GM08714 (cell line): Measurements from ENCODE around the gene HEXA.
"Not testable (repeated sequence)": the region's sequence is repeated elsewhere in the genome, so short reads cannot be mapped to it uniquely, and the experiment has no call there.

Experiments
- H3K4me3 ChIP-seq: fragments of 200-500 bp; sonication (Bioruptor generic); 2 replicates; pipeline ENCODE4 v1.5.1; 2014; ENCODE audit warnings: mild to moderate bottlenecking, low read length, inconsistent platforms
- ZNF274 ChIP-seq: IDR thresholded peaks from 2 replicates; pipeline ENCODE4 v1.6.1; 2012; ENCODE audit warnings: mild to moderate bottlenecking, low read depth, low read length

Gene HEXA

DNA sequence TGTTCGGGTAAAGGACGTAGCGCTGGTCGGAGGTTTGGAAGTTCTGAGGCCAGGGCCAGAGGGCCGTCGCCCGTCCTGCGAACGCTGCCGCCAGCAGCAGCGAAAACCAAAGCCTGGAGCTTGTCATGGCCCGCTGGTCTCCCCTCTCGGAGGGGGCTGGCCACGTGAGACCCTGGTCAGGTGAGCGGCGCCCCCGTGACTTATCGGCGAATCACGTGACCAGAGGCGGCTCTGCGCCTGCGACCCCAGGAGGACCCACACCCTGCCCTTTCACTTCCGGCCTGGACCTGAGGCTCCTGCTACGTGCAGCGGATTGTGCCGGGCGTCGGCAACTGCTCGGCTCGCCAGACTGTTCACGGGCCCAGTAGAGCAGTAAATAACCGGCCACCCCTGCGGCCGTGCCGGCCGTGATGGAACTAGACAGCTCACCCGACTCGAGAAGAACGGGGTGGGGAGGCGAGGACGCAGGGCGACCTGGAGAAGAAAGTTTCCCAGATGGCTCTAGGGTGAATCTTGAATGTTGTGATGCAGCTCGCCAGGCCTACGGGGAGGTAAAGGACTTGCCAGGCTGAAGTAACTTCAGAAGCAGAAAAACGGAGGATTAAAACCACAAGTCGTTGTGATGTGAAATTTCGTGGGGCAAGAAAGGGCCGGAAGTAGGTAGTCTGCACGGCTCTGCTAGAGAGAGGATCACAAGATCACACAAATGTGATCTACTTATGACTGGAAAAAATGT is at the start of gene HEXA:
Gene HEXA (minus strand): TSS at position 169 of the 736 bp plus-strand sequence. CDS start 42 bp downstream, at position 127.
- H3K4me3 ChIP-seq = peak within 1 kb of the TSS; percentile 97
- TF ChIP-seq ZNF274 = no peak

DNA sequence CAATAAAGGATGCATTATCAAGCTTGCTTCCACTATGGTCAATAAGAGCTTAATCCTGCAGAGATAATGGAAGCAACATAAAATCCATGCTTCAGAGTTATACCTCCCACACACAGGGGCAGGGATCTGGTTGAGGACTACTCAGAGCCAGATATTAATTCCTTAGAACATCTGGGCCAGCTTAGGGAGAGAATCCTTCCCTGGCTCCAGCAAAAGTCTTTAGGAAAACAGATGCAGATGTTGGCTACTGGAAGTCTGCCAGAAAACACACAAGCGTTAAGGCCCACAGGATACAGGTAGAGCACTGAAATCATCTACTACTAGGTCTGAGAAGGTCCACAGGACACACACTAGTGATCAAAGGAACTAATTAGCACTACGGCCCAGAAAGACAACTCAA is 47.4 kb upstream of the HEXA start:
- TF ChIP-seq ZNF274 = no peak
- H3K4me3 ChIP-seq = no peak overlapping the region

GRCh38 chr15:72421484-72421883 is 45.7 kb upstream of the HEXA start:
- H3K4me3 ChIP-seq = no peak overlapping the region
- no peak for TF ChIP-seq ZNF274

GRCh38 chr15:72420576-72420975 is 44.8 kb upstream of the HEXA start:
- no peak for TF ChIP-seq ZNF274
- H3K4me3 ChIP-seq = no peak overlapping the region

DNA sequence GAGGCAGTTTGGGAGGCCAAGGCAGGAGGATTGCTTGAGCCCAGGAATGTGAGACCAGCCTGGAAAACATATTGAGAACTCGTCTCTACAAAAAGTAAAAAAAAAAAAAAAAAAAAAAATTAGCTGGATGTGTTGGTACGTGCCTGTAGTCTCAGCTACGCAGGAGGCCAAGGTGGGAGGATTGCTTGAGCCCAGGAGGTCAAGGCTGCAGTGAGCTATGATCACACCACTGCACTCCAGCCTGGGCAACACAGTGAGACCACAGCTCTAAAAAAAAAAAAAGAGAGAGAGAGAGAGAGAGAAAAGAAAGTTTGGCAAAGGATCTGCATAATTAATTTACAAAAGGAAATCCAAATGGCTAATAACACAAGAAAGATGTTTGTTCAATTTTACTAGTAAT is 44.0 kb upstream of the HEXA start:
- not testable (repeated sequence) for H3K4me3 ChIP-seq

- H3K4me3 ChIP-seq = no peak overlapping the region
- TF ChIP-seq ZNF274 = no peak
These were observed 39.5 kb upstream of the HEXA start for GRCh38 chr15:72415304-72415703.

- not testable (repeated sequence) for H3K4me3 ChIP-seq
These were observed 37.5 kb upstream of the HEXA start for GRCh38 chr15:72413337-72413736.

- no peak for TF ChIP-seq ZNF274
- H3K4me3 ChIP-seq = no peak overlapping the region
These were observed 35.7 kb upstream of the HEXA start for GRCh38 chr15:72411544-72411943.

DNA sequence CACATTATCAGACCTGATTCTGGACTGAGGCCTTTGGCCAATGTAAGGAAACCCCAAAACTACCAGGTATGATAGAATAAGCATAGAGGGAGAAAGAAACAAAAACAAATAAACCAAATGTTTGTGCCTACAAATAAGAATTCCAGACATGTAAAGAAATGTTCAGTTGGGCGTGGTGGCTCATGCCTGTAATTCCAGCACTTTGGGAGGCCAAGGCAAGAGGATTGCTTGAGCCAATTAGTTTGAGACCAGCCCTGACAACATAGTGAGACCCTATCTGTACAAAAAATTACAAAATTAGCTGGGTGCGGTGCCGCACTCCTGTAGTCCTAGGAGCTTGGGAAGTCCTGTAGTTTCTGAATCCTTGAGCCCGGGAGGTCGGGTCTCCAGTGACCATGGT is 35.3 kb upstream of the HEXA start:
- H3K4me3 ChIP-seq = no peak overlapping the region
- TF ChIP-seq ZNF274 = no peak

GRCh38 chr15:72406936-72407335 is 31.1 kb upstream of the HEXA start:
- no peak overlapping the region for H3K4me3 ChIP-seq
- TF ChIP-seq ZNF274 = no peak

DNA sequence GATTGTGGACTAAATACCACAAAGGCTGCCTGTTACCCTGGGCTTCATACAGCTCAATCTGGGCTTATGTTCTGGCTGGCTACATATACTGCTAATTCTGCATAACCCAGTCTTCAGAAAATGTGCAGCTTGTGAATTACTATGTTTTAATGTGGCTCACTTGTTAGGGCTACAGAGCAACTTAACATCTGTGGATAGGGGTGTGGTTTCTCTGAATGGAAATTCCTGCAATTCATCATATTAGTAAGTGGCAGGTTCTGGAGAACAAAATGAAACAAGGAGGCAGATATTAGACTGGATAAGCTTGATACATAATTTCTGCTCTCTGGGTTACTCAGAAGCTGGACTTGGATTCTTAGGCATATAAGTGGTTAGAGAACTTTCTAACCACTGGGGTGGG is 29.0 kb upstream of the HEXA start:
- H3K4me3 ChIP-seq = no peak overlapping the region
- no peak for TF ChIP-seq ZNF274

DNA sequence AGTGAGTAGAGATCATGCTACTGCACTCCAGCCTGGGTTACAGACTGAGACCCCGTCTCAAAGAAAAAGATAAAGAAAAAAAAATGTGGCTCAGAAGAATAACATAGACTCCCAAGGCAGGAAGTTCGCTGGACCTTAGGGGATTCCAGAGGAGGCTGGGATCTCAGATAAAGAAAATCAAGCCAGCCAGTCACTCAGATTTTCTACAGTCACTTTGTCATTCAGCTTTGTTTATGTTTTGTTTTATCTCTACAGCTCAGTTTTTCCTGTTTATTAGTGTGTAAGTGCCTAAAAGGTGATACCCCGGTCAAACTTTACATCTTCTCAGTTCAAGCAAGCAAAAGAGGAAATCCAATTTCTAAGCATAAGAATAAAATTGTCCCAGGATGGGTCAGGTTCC is 28.5 kb upstream of the HEXA start:
- H3K4me3 ChIP-seq = no peak overlapping the region
- TF ChIP-seq ZNF274 = no peak

- no peak overlapping the region for H3K4me3 ChIP-seq
These were observed 26.9 kb upstream of the HEXA start for GRCh38 chr15:72402726-72403125.

GRCh38 chr15:72398648-72399047 is 22.8 kb upstream of the HEXA start:
- no peak for TF ChIP-seq ZNF274
- no peak overlapping the region for H3K4me3 ChIP-seq

More at GRCh38 chr15:72402726-72403125, 26.9 kb upstream of the HEXA start:
- TF ChIP-seq ZNF274 = no peak

GRCh38 chr15:72397796-72398588 is 22.2 kb upstream of the HEXA start, which contains the start of gene TMEM202:
TSS of gene TMEM202 (plus strand) at chr15:72398305. CDS start at chr15:72398327, 22 bp downstream.
- H3K4me3 ChIP-seq = no peak within 1 kb of the TSS
- TF ChIP-seq ZNF274 = no peak

DNA sequence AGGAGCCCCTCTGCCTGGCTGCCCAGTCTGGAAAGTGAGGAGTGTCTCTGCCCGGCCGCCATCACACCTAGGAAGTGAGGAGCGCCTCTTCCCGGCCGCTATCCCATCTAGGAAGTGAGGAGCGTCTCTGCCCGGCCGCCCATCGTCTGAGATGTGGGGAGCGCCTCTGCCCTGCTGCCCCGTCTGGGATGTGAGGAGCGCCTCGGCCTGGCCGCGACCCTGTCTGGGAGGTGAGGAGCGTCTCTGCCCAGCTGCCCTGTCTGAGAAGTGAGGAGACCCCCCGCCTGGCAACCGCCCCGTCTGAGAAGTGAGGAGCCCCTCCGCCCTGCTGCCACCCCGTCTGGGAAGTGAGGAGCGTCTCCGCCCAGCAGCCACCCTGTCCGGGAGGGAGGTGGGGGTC is 20.5 kb upstream of the HEXA start:
- H3K4me3 ChIP-seq = not testable (repeated sequence)
